A673 (cell line): ENCODE data around the gene GATA5. TPM values are rescaled to one million over a fixed set of nuclear protein-coding genes. Genes with fewer than 3 reads are reported as not detected.

Experiments used
- BruUV-seq: library from RNA; stranded (reverse); fragments of 400-500 nt; replicated peaks from 2 replicates; lab custom pipeline; 2021; lab: Mats Ljungman, UMichigan
- CTCF ChIA-PET: fragments of 300-600 bp; sonication (Branson Sonifier 250); formaldehyde crosslinking; loops from one replicate; lab custom pipeline; 2022; ENCODE audit warnings: antibody characterized with exemption; lab: Charles Lee
- POLR2A ChIA-PET: fragments of 300-600 bp; sonication (Branson Sonifier 250); formaldehyde crosslinking; loops from one replicate; lab custom pipeline; 2022; ENCODE audit warnings: antibody characterized with exemption; ENCODE audit not compliant: low non-redundant PET; lab: Charles Lee
- DNase-seq: peaks from one replicate; pipeline ENCODE4 v3.0.0-alpha.2; 2015; ENCODE audit warnings: low spot score
- H3K27ac ChIP-seq: fragments of 200-600 bp; sonication (generic); 2 replicates; pipeline ENCODE4 v1.5.1; 2016; ENCODE audit warnings: mixed run types, low read depth, mild to moderate bottlenecking, mixed read lengths, antibody characterized with exemption, low read length; ENCODE audit not compliant: poor library complexity, severe bottlenecking
- H3K27me3 ChIP-seq: fragments of 200-600 bp; sonication (generic); replicated peaks from 2 replicates; pipeline ENCODE4 v1.6.1; 2017; ENCODE audit warnings: mixed run types, low read depth, mild to moderate bottlenecking, mixed read lengths, antibody characterized with exemption, low read length; ENCODE audit not compliant: insufficient read depth, poor library complexity
- H3K36me3 ChIP-seq: fragments of 200-600 bp; sonication (generic); 2 replicates; pipeline ENCODE4 v1.6.1; 2016; ENCODE audit warnings: mixed run types, mild to moderate bottlenecking, mixed read lengths, antibody characterized with exemption, low read length; ENCODE audit not compliant: insufficient read depth, poor library complexity, severe bottlenecking
- H3K4me1 ChIP-seq: fragments of 200-600 bp; sonication (generic); 2 replicates; pipeline ENCODE4 v1.6.1; 2017; ENCODE audit warnings: mixed run types, mild to moderate bottlenecking, mixed read lengths, antibody characterized with exemption, low read length; ENCODE audit not compliant: insufficient read depth, poor library complexity, severe bottlenecking
- H3K4me3 ChIP-seq: fragments of 200-600 bp; sonication (generic); 2 replicates; pipeline ENCODE4 v1.5.1; 2016; ENCODE audit warnings: low read depth, mixed run types, mild to moderate bottlenecking, mixed read lengths, low read length; ENCODE audit not compliant: poor library complexity, severe bottlenecking
- H3K9me3 ChIP-seq: fragments of 200-600 bp; sonication (generic); 2 replicates; pipeline ENCODE4 v1.6.1; 2016; ENCODE audit warnings: mixed run types, low read depth, mild to moderate bottlenecking, mixed read lengths, antibody characterized with exemption, low read length; ENCODE audit not compliant: poor library complexity, severe bottlenecking
- CTCF ChIP-seq: fragments of 300-800, 200-600 bp; sonication (generic); conservative IDR thresholded peaks from 2 replicates; pipeline ENCODE4 v1.5.1; 2017; ENCODE audit warnings: low read depth, mild to moderate bottlenecking, antibody characterized with exemption, low read length, moderate library complexity, mixed read lengths
- EZH2 ChIP-seq: fragments of 200-600 bp; sonication (generic); IDR thresholded peaks from 2 replicates; pipeline ENCODE4 v1.6.1; 2017; ENCODE audit warnings: borderline replicate concordance, low read depth, mild to moderate bottlenecking, mixed read lengths, antibody characterized with exemption, low read length; ENCODE audit not compliant: poor library complexity, severe bottlenecking
- intact Hi-C: fragments of 100-400 bp; cut with micrococcal nuclease; formaldehyde crosslinking; loops from one replicate; pipeline ENCODE4 v1.10.0; 2022; ENCODE audit not compliant: unreplicated experiment
- total RNA-seq: library from RNA; stranded (reverse); gene quantifications from 2 replicates; pipeline ENCODE4 v1.2.3, GENCODE V29; 2021

The GATA5 gene
- total RNA-seq, 1 experiment from 2014 or later: not detected

- ChIA-PET POLR2A (no interaction called here), CTCF (no interaction called here)
- Histone ChIP-seq H3K27me3 (peaks cover 70% of the 10 kb centered on the region), H3K4me1 (peaks cover 7% of the 10 kb centered on the region), H3K4me3 (no peak overlapping the region), H3K36me3 (no peaks in the 10 kb centered on the region), H3K9me3 (no peaks in the 10 kb centered on the region), H3K27ac (no peak overlapping the region)
- intact Hi-C loops: no loop called here
- DNase-seq: no peak
- TF ChIP-seq EZH2 (no peak), CTCF (no peak)
- no TSS peak for BruUV-seq
Observed at GRCh38 chr20:62485062-62485700, 9.4 kb upstream of the GATA5 start.

DNA sequence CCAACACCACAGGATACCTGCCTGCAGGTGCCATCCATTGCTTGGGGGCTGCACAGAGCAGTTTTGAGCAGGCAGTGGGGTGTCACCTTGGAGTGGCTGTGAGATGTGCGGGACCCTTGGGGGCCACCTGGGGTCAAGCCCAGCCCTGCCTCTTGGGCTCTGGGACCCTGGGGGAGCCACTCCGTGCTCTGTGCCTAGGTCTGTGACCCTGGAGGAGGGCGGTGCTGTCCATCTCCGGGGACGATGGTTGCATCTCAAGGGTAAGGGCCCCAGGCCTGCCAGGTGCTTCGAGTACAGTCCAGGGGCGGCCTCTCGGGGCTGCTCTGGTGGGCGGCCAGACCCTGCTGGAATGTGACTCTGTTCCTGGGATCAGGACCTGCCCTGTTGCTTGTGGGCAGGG lies 8.7 kb upstream of the GATA5 start:
- peaks cover 7% of the 10 kb centered on the region for H3K4me1 ChIP-seq
- no peak overlapping the region for H3K27ac ChIP-seq
- no peaks in the 10 kb centered on the region for H3K36me3 ChIP-seq
- H3K4me3 ChIP-seq: no peak overlapping the region
- CTCF ChIA-PET: no interaction called here
- no peak for DNase-seq
- POLR2A ChIA-PET: no interaction called here
- H3K9me3 ChIP-seq: no peaks in the 10 kb centered on the region
- BruUV-seq: no TSS peak
- TF ChIP-seq EZH2: no peak
- no peak for TF ChIP-seq CTCF
- H3K27me3 ChIP-seq: peaks cover 73% of the 10 kb centered on the region
- intact Hi-C loops: no loop called here

DNA sequence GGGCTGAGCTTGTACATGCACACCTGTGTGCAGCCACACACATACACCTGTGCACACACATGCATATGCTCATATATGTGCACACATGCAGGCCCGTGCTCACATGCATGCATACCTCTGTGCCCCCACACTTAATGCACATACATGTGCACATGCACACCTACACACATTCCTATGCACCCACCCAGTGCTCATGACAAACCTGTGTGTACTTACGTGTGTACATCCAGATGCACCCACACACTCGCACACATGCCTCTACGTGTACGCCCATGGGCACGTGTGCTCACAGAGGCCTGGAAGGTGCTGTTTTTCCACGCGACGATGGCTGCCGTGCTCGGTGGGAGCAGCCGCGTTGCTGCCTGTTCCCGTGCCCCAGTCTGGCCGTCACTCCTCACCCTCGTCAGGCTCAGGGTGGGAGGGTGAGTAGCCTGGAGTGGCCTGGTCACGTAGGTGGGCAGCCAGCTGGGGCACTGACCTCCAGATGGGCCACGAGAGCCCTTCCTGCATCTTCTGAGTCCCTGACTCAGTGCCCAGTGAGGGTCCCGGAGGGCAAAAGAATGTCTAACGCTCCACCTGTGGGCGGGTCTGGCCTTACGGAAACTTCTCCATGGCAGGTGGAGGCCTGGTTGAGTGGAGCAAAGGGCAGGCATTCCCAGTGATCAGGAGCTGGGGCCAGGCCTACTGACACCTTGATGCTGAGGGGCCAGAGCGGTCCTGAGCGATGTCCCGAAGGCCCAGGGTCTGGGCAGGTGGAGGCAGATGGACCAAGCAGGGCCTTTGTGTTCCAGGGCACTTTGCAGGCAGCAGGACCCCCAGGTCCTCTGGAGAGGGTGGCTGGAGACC lies 8.0 kb upstream of the GATA5 start:
- peaks cover 7% of the 10 kb centered on the region for H3K4me1 ChIP-seq
- no peak for DNase-seq
- peaks cover 73% of the 10 kb centered on the region for H3K27me3 ChIP-seq
- intact Hi-C loops: no loop called here
- POLR2A ChIA-PET: no interaction called here
- no peak overlapping the region for H3K27ac ChIP-seq
- H3K36me3 ChIP-seq: no peaks in the 10 kb centered on the region
- H3K4me3 ChIP-seq: no peak overlapping the region
- no peak for TF ChIP-seq EZH2
- no peak for TF ChIP-seq CTCF
- CTCF ChIA-PET: no interaction called here
- BruUV-seq: no TSS peak
- H3K9me3 ChIP-seq: no peaks in the 10 kb centered on the region
